ENCODE data around the gene RAB11FIP4.

RAB11FIP4 gene

DNA sequence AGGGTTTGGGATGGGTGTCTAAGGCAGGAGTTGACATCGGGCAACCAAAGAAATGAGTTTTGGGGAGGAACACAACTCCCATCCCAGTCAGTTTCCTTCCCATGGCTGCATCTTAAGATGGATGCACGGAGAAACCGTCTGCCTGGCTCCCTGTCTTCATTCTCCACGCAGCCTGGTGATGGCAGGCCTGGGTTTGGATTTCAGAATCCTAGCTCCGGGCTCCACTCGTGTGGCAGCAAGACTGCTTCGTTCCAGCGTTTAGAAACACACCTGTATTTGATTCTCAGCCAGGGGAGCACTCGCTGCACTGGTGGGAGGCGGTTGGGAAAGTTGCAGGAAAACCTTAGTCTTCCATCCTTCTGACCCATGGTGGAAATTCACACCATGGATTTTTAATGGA lies 141.1 kb downstream of the RAB11FIP4 start:
- no peak overlapping the region for H3K27ac ChIP-seq
- TF ChIP-seq, protein P1, sequence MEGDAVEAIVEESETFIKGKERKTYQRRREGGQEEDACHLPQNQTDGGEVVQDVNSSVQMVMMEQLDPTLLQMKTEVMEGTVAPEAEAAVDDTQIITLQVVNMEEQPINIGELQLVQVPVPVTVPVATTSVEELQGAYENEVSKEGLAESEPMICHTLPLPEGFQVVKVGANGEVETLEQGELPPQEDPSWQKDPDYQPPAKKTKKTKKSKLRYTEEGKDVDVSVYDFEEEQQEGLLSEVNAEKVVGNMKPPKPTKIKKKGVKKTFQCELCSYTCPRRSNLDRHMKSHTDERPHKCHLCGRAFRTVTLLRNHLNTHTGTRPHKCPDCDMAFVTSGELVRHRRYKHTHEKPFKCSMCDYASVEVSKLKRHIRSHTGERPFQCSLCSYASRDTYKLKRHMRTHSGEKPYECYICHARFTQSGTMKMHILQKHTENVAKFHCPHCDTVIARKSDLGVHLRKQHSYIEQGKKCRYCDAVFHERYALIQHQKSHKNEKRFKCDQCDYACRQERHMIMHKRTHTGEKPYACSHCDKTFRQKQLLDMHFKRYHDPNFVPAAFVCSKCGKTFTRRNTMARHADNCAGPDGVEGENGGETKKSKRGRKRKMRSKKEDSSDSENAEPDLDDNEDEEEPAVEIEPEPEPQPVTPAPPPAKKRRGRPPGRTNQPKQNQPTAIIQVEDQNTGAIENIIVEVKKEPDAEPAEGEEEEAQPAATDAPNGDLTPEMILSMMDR (conservative IDR thresholded peaks at IDR 0.05): no peak

GRCh38 chr17:31533546-31534155 lies 142.2 kb downstream of the RAB11FIP4 start:
- TF ChIP-seq, protein P1 (conservative IDR thresholded peaks at IDR 0.05): peak; percentile 61
- H3K27ac ChIP-seq: peak overlapping the region; percentile 6; the same call in 1 of the 2 replicates

- H3K27ac ChIP-seq: peak overlapping the region; percentile 6; the same call in 1 of the 2 replicates
- TF ChIP-seq, protein P1 (conservative IDR thresholded peaks at IDR 0.05): no peak
Observed at GRCh38 chr17:31534223-31534888, 142.9 kb downstream of the RAB11FIP4 start.

GRCh38 chr17:31535581-31535981 lies 144.1 kb downstream of the RAB11FIP4 start:
- TF ChIP-seq, protein P1 (conservative IDR thresholded peaks at IDR 0.05): no peak
- H3K27ac ChIP-seq: no peak overlapping the region

GRCh38 chr17:31536451-31536850 lies 145.0 kb downstream of the RAB11FIP4 start:
- TF ChIP-seq, protein P1 (conservative IDR thresholded peaks at IDR 0.05): no peak
- peak overlapping the region; percentile 43 for H3K27ac ChIP-seq

DNA sequence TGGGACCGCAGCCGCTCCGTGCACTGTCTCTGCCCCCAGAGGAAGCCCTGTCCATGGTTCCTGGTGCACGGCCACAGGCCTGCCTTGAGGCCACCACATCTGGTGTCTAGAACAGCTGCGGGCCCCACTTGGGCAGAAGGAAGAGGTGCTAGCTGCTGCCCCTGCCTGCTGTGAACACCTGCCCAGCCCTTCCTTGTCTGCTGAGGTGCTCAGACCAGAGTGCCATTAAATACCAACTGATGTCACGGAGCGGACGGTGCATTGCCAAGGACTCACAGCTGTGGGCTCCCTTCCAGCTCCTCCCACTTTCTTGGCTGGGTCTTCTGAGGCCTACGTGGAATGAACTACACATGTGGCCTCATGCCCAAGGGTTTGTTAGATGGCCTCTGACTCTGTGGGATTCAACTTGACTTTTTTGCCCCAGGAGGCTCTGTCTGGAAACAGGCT lies 146.1 kb downstream of the RAB11FIP4 start:
- TF ChIP-seq, protein P1 (conservative IDR thresholded peaks at IDR 0.05): no peak
- H3K27ac ChIP-seq: peak overlapping the region; percentile 43

GRCh38 chr17:31538080-31538762 lies 146.7 kb downstream of the RAB11FIP4 start:
- TF ChIP-seq, protein P1 (conservative IDR thresholded peaks at IDR 0.05): no peak
- peak overlapping the region; percentile 43 for H3K27ac ChIP-seq
